Vagina (tissue), 2 donors: ENCODE measurements around the gene PDHX. TPM values are rescaled to one million over a fixed set of nuclear protein-coding genes. Genes with fewer than 3 reads are reported as not detected.

Experiments used
- DNase-seq, 2 donors: peaks; one replicate each; pipeline ENCODE4 v3.0.0-alpha.2; 2017; ENCODE audit errors: extremely low spot score in 2 of 2
- H3K27ac ChIP-seq: fragments of 200-600 bp; sonication (generic); one replicate; pipeline ENCODE4 v1.5.1; 2019
- H3K27me3 ChIP-seq: fragments of 200-600 bp; sonication (generic); one replicate; pipeline ENCODE4 v1.5.1; 2019
- H3K36me3 ChIP-seq, 2 donors: fragments of 200-600 bp; sonication (generic); one replicate each; pipeline ENCODE4 v1.5.1; 2017 to 2019
- H3K4me1 ChIP-seq: fragments of 200-600 bp; sonication (generic); one replicate; pipeline ENCODE4 v1.5.1; 2019
- H3K4me3 ChIP-seq, 2 donors: fragments of 200-600 bp; sonication (generic); 1 replicate in 1 of 2; 2 replicates in 1 of 2; pipeline ENCODE4 v1.5.1; 2016 to 2019
- H3K9me3 ChIP-seq: fragments of 200-600 bp; sonication (generic); one replicate; pipeline ENCODE4 v1.5.1; 2019
- POLR2A ChIP-seq, 2 donors: fragments of 450-650 bp; IDR thresholded peaks; one replicate each; pipeline ENCODE4 v1.6.1; 2017; ENCODE audit warnings: antibody characterized with exemption in 2 of 2, mild to moderate bottlenecking in 2 of 2, moderate library complexity in 2 of 2
- POLR2AphosphoS5 ChIP-seq, 2 donors: sonication (generic); formaldehyde crosslinking; IDR thresholded peaks; one replicate each; pipeline ENCODE4 v1.9.0; 2017; ENCODE audit warnings: antibody characterized with exemption in 2 of 2, mild to moderate bottlenecking in 2 of 2, low read depth in 1 of 2; ENCODE audit not compliant: insufficient read depth in 1 of 2
- intact Hi-C: fragments of 100-400 bp; cut with DNase I; formaldehyde crosslinking; loops from one replicate; pipeline ENCODE4 v1.15.1; 2023
- total RNA-seq: library from RNA; depleted of rRNA; stranded (reverse); fragments of >200 nt; gene quantifications from one replicate; pipeline ENCODE4 v1.2.3, GENCODE V29; 2016
- TF ChIP-seq, protein P1 (sequence below), 3 experiments: fragments of 450-650 bp in 2 of 3; fragments of 200-600 bp in 1 of 3; sonication (generic) in 1 of 3; IDR thresholded peaks; one replicate each; pipeline ENCODE4 v1.5.1; 2017 to 2019; ENCODE audit warnings: antibody characterized with exemption in 3 of 3, mild to moderate bottlenecking in 2 of 3, moderate library complexity in 2 of 3

The PDHX gene
- total RNA-seq, 1 donor from 2014 or later, result 15.0 TPM

DNA sequence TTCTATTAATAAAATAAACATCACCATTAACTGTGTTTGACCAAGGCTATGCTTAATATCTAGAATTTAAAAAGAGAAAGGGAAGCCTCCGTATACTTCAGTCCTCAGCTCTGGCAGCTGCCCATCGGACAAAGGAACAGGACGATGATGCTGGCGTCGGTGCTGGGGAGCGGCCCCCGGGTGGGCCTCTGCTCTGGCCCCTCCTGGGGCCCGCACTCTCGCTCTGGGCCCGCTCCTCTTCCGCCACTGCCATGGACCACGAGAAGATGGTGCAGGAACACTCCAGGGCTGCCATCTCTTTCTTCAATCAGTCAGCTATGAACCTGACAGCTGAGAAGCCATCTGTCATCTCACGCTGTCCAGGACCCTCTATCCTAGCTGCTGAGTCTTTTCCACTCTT lies 25.3 kb downstream of the PDHX start:
- DNase-seq, result no peak
- no peak overlapping the region for H3K4me3 ChIP-seq
- no peaks in the 10 kb centered on the region for H3K27me3 ChIP-seq
- H3K9me3 ChIP-seq, result no peaks in the 10 kb centered on the region
- TF ChIP-seq, protein P1, sequence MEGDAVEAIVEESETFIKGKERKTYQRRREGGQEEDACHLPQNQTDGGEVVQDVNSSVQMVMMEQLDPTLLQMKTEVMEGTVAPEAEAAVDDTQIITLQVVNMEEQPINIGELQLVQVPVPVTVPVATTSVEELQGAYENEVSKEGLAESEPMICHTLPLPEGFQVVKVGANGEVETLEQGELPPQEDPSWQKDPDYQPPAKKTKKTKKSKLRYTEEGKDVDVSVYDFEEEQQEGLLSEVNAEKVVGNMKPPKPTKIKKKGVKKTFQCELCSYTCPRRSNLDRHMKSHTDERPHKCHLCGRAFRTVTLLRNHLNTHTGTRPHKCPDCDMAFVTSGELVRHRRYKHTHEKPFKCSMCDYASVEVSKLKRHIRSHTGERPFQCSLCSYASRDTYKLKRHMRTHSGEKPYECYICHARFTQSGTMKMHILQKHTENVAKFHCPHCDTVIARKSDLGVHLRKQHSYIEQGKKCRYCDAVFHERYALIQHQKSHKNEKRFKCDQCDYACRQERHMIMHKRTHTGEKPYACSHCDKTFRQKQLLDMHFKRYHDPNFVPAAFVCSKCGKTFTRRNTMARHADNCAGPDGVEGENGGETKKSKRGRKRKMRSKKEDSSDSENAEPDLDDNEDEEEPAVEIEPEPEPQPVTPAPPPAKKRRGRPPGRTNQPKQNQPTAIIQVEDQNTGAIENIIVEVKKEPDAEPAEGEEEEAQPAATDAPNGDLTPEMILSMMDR (IDR thresholded peaks at IDR 0.05), result no peak
- TF ChIP-seq POLR2A (IDR thresholded peaks at IDR 0.05), result no peak
- no peak for TF ChIP-seq POLR2AphosphoS5 (IDR thresholded peaks at IDR 0.05; ENCODE audit: insufficient read depth in 1 of 2, low read depth in 1 of 2)
- H3K27ac ChIP-seq, result no peak overlapping the region
- peaks cover 3% of the 10 kb centered on the region for H3K4me1 ChIP-seq
- H3K36me3 ChIP-seq, result peaks cover 0 to 7% of the 10 kb centered on the region in 2 donors
- intact Hi-C loops, result no loop called here

GRCh38 chr11:34944692-34945091 lies 28.3 kb downstream of the PDHX start:
- DNase-seq, result no peak
- TF ChIP-seq POLR2A (IDR thresholded peaks at IDR 0.05) (no peak), POLR2AphosphoS5 (IDR thresholded peaks at IDR 0.05; ENCODE audit: insufficient read depth in 1 of 2, low read depth in 1 of 2) (no peak)
- TF ChIP-seq, protein P1 (IDR thresholded peaks at IDR 0.05), result no peak
- H3K4me1 ChIP-seq, result peaks cover 9% of the 10 kb centered on the region
- H3K27ac ChIP-seq, result no peak overlapping the region
- no peak overlapping the region for H3K4me3 ChIP-seq
- H3K27me3 ChIP-seq, result no peaks in the 10 kb centered on the region
- H3K36me3 ChIP-seq, result peaks cover 0 to 7% of the 10 kb centered on the region in 2 donors
- H3K9me3 ChIP-seq, result no peaks in the 10 kb centered on the region
- intact Hi-C loops, result no loop called here

DNA sequence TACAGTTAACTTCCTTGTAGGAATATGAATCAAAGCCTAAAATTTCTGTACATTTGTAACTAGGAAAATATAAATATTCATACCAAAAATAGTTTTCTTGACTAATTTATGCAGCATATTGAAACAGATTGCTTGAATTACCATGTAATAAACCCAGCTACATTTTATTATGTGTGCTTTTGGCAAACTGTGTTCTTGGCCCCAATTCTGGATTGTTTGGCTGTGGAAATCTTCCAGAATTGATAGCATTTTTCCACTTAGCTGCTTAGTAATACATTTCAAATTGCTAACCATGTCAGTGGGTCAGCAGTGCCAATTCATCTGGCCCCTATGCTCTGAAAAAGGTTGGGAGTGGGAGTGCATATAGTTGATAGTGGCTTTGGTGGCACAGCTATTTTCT lies 32.3 kb downstream of the PDHX start:
- Histone ChIP-seq H3K27me3 (no peaks in the 10 kb centered on the region), H3K4me3 (no peak overlapping the region), H3K27ac (no peak overlapping the region), H3K36me3 (peaks cover 0 to 7% of the 10 kb centered on the region in 2 donors), H3K9me3 (no peaks in the 10 kb centered on the region), H3K4me1 (peaks cover 9% of the 10 kb centered on the region)
- no peak for DNase-seq
- no peak for TF ChIP-seq POLR2AphosphoS5 (IDR thresholded peaks at IDR 0.05; ENCODE audit: insufficient read depth in 1 of 2, low read depth in 1 of 2)
- TF ChIP-seq POLR2A (IDR thresholded peaks at IDR 0.05), result no peak
- TF ChIP-seq, protein P1 (IDR thresholded peaks at IDR 0.05), result no peak
- intact Hi-C loops, result no loop called here

DNA sequence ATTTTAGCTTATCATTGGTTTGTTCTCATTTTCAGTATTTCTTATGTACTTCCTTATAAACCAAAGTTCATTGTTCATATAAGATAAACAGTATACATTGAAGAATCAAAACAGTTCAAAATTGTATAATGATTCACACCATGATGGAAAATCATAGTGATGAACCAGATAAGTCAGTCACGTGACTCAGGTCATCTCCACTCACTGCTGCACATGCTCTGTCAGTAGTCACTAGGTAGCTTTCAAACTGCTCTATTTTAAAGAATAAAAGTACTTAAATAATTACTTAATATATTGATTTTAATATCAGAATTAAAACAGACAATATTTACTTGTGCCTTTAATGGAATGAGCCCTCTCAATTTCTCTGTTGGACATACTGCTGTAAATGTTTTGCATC lies 37.5 kb downstream of the PDHX start:
- intact Hi-C loops, result no loop called here
- no peaks in the 10 kb centered on the region for H3K9me3 ChIP-seq
- no peaks in the 10 kb centered on the region for H3K36me3 ChIP-seq
- H3K27me3 ChIP-seq, result no peaks in the 10 kb centered on the region
- no peak overlapping the region for H3K4me3 ChIP-seq
- H3K4me1 ChIP-seq, result no peaks in the 10 kb centered on the region
- no peak overlapping the region for H3K27ac ChIP-seq
- TF ChIP-seq POLR2A (IDR thresholded peaks at IDR 0.05) (no peak), POLR2AphosphoS5 (IDR thresholded peaks at IDR 0.05; ENCODE audit: insufficient read depth in 1 of 2, low read depth in 1 of 2) (no peak)
- TF ChIP-seq, protein P1 (IDR thresholded peaks at IDR 0.05), result no peak
- no peak for DNase-seq

GRCh38 chr11:34957206-34957605 lies 40.8 kb downstream of the PDHX start:
- intact Hi-C loops, result no loop called here

More at GRCh38 chr11:34957206-34957605, 40.8 kb downstream of the PDHX start:
- Histone ChIP-seq H3K27me3 (no peaks in the 10 kb centered on the region), H3K36me3 (no peaks in the 10 kb centered on the region), H3K4me3 (no peak overlapping the region), H3K9me3 (no peaks in the 10 kb centered on the region), H3K27ac (no peak overlapping the region), H3K4me1 (no peaks in the 10 kb centered on the region)
- TF ChIP-seq, protein P1 (IDR thresholded peaks at IDR 0.05), result no peak
- no peak for DNase-seq
